Measurements from ENCODE around the gene KRT28.
"Not testable (repeated sequence)": the region's sequence is repeated elsewhere in the genome, so short reads cannot be mapped to it uniquely, and the experiment has no call there.

Gene KRT28

DNA sequence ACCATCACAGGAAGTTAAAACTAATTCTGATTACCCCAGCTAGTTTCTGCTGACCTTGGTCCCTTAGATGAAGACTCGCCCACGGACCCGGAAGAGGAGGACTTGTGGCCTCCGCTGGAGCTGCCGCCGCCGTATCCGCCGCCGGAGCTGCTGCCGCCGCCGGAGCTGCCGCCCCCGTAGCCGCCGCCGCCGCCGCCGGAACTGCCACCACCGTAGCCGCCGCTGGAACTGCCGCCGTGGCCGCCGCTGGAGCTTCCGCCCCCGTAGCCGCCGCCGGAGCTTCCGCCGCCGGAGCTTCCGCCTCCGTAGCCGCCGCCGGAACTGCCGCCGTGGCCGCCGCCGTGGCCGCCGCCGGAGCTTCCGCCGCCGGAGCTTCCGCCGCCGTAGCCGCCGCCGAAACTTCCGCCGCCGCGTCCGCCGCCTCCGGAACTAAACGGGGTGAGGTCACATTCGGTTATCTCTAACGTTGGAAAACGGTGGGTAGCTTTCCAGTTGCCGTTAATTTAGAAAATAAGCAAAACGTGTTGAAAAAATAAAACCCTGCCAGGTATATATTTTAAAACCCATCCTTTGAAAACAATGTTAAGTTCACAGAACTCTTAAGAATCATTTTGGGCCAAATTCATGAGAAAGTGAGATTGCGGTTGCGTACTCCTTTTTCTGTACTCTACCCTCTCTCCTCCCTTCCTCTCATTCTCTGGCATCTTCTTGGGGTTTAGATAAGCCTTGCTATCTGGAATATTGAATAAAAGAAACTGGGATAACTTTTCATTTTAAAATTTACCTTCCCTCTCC lies 19.2 kb upstream of the KRT28 start:
- peak; percentile 72 for DNase-seq (ENCODE audit: low read depth)

- DNase-seq (ENCODE audit: low read depth): no peak
Observed at GRCh38 chr17:40818343-40818732, 18.6 kb upstream of the KRT28 start.

DNA sequence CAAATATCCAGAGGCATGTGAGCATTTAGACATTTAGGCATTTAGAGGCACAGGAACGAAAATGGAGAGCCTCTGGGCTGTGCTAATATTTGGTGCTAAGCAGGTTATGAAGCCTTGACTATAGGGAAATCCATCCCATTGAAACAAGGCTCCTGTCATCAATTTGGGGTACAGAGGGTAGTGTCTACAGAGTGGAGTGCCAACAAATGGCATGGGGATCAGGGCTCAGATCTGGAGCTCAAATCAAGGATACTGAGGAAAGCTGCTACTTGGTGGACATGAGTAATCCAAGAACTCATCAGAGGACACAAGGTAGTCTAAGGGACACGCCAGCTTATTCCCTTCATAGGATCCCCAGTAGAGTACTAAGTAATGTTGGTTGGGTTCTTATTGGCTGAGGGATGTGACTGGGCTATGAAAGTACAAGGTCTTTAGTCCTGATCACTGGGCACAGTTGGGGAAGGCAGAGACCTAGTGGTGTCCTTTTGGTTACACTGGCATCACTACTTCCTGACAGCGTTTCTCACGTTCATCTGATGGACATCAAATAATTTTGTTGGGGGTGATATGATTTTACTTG lies 17.4 kb upstream of the KRT28 start:
- DNase-seq (ENCODE audit: low read depth): no peak

GRCh38 chr17:40816569-40816968 lies 16.8 kb upstream of the KRT28 start:
- no peak for DNase-seq (ENCODE audit: low read depth)

- DNase-seq (ENCODE audit: low read depth): no peak
Observed at GRCh38 chr17:40815381-40815780, 15.6 kb upstream of the KRT28 start.

GRCh38 chr17:40814657-40815056 lies 14.9 kb upstream of the KRT28 start:
- DNase-seq (ENCODE audit: low read depth): not testable (repeated sequence)

DNA sequence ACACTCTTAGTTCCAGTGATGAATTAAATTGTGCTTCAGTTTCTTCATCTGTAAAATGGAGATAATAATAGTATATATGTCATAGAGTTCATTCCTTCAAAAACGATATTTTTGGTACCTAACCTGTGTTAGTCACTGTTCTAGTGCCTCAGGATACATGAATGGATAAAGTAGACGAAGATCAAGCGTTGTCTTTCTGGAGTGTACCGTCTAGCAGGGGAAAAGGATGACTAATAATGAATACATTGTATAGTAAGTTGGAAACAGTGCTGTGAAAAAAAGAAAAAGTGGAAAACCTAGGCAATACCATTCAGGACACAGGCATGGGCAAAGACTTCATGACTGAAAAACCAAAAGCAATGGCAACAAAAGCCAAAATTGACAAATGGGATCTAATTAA lies 14.0 kb upstream of the KRT28 start:
- DNase-seq (ENCODE audit: low read depth): no peak

- no peak for DNase-seq (ENCODE audit: low read depth)
Observed at GRCh38 chr17:40812639-40813038, 12.9 kb upstream of the KRT28 start.

DNA sequence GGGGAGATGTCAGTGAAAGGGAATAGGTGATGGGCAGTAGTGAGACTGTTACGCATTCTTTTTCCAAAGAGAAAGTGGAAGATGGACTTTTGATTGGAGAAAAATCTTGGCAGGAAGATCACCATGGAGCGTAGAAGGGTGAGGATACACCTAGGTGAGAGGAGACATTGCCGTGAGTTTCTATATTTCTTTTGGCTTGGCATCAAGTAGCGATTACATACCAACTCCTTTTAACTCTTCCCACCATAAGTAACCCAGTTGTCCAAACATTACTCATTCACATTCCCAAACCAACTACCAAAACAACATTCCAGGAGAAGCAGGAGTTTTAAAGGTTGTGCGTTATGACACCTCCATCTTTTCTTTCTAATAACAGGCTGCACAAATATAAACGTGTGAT lies 10.7 kb upstream of the KRT28 start:
- DNase-seq (ENCODE audit: low read depth): no peak

DNA sequence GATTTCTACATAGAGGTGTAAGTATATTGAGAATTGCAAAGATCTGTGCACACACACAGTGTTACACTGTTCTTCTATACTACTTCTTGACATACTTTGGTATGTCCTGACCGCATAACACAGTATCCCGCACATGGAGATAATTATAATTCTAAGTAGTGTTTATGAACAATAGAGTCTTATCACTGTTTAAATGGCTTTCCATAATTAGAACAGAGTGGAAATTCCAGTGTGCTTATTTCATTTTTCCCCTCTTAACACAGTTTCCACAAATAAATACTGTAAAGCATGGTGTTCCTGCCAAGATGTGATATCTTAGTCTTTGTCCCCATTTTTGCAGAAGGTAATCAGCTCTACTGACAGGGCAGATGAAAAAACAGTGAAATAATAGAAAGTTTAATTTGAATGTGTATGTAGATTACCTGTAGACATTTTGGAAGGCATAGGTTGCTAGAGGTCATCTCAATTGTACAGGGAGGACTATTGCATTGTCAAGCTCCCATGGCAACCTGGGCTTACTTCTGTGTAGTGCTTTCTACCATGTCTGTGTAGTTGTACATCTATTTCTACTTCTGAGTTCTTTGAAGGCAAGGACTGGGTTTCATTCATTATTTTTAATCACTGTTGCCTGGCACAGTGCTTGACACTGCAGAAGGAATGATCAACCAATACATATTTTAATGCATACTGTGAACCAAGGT lies 10.1 kb upstream of the KRT28 start:
- DNase-seq (ENCODE audit: low read depth): no peak

- no peak for DNase-seq (ENCODE audit: low read depth)
Observed at GRCh38 chr17:40806131-40806530, 6.4 kb upstream of the KRT28 start.

GRCh38 chr17:40803617-40804082 lies 3.9 kb upstream of the KRT28 start:
- DNase-seq (ENCODE audit: low read depth): no peak

GRCh38 chr17:40801157-40801556 lies 1.4 kb upstream of the KRT28 start:
- no peak for DNase-seq (ENCODE audit: low read depth)

DNA sequence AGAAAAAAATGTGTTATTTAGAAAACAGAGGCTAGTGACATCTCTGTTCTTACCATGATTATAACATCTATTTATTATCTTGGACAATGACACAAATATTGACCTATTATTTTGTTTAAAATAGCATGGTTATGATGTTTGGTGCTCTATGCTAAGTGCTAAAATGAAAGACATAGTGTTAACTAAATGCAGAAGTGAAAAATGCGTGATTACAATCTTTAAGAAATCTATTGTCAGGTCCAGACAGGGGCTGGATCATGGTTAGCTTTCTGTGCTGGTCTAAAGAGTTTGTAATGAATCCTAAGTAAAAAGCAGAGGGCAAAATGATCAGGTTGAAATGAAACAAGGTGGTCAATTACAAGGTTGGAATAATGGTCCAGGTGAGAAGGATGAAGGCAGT lies 622 bp upstream of the KRT28 start:
- no peak for DNase-seq (ENCODE audit: low read depth)

- DNase-seq (ENCODE audit: low read depth): no peak
Observed at GRCh38 chr17:40796846-40797245, 2.9 kb downstream of the KRT28 start.

GRCh38 chr17:40795019-40795667 lies 4.6 kb downstream of the KRT28 start:
- no peak for DNase-seq (ENCODE audit: low read depth)

DNA sequence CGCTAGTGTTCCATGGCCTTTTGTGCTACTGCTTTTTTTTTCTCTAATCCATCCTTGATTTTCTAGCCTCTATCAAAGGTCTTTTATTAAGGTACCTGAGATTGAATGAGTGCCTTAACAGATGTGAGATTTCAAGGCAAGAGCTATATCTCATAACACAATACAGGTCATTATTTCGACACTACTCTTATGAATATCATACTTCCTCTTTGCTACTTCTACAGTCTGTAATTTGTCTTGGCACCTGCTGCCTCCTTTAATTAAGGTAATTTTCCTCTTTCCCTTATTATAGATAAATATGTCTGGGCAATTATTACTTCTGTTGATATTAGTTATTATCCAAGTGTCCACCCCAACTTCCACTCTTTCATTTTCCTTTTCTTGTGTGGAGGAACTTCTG lies 5.3 kb downstream of the KRT28 start:
- no peak for DNase-seq (ENCODE audit: low read depth)

DNA sequence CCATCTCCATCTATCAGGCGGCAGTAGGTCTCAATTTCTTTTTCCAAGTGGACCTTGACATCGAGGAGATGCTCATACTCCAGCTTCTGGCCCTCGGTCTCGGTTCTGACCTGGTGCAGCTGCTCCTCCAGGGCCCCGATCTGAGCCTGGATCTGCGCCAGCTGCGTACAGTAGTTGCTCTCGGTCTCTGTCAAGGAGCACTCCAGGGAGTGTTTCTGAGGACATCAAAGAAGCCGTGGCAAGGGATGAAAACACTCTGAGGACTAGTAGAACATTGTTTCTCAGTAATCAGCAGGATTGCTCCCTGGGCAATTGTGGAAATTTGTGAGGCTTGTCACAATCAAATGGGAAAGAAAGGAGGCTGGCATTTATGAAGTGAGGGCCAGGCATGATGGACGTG lies 5.9 kb downstream of the KRT28 start:
- no peak for DNase-seq (ENCODE audit: low read depth)

DNA sequence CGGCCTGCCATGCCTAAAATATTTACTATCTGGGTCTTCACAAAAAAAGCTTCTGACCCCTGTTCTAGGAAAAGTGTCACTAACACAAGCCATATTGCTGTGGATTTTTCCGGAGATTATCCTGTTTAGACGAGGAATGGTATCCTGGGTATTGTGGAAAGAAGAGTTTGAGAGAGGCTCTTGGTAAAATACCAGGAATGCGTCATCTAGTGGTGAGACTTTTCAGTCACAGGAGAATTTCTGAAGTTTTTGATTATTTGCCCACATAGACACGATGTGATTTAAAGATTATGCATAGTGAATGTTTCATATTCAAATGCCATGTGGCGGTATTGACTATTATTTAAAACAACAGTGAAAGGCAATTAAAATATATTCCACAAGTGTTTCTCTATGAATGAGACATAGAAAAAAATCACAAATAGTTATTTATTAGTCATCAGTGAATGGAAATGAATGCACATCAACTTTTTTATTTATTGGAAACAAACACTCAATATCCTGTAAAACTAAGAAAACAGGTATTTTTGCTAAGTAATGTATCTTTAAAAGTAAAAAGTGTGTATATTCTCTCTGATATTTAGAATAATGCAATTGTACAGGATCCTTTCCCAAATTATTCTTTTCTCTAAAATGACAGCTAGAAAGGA lies 7.8 kb downstream of the KRT28 start:
- peak; percentile 40 for DNase-seq (ENCODE audit: low read depth)

DNA sequence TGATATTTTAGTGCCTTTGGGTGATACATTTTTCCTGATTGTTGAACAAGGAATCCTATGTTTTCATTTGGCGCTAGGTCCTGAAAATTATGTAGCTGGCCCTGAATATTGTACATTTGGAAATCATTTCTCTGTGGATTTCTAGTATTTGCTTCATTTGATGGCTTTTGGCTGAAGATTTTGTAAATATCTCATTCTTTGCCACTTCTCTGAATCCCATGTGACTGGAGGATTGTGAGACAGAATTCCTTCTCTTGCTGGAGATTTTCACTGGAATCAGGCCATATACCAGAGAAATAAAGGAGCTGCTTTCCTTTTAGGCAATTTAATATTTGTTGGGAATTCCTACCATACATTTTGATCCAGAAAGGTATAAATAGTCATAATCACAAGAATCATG lies 8.6 kb downstream of the KRT28 start:
- peak; percentile 29 for DNase-seq (ENCODE audit: low read depth)

- DNase-seq (ENCODE audit: low read depth): no peak
Observed at GRCh38 chr17:40782450-40782849, 17.3 kb downstream of the KRT28 start, which contains the start of gene KRT27. Gene KRT27 (minus strand): TSS chr17:40782550. CDS start chr17:40782493, 57 bp downstream.
